Caco-2 (cell line): ENCODE measurements around the gene IMMP2L. TPM values are rescaled to one million over a fixed set of nuclear protein-coding genes. Genes with fewer than 3 reads are reported as not detected.

Experiments
- BruUV-seq: library from RNA; stranded (reverse); fragments of 400-500 nt; replicated peaks from 2 replicates; lab custom pipeline; 2021; lab: Mats Ljungman, UMichigan
- CTCF ChIA-PET: fragments of 300-600 bp; sonication (Branson Sonifier 250); formaldehyde crosslinking; loops from one replicate; lab custom pipeline; 2022; ENCODE audit warnings: antibody characterized with exemption; lab: Charles Lee
- POLR2A ChIA-PET: fragments of 300-600 bp; sonication (Branson Sonifier 250); formaldehyde crosslinking; loops from one replicate; lab custom pipeline; 2022; ENCODE audit warnings: antibody characterized with exemption; lab: Charles Lee
- DNase-seq, 2 experiments: peaks; one replicate each; pipeline versions ENCODE4 v3.0.0 to v3.0.0-alpha.2; 2020 to 2022
- H3K27me3 ChIP-seq: replicated peaks from 2 replicates; pipeline ENCODE4 v1.6.0; 2011; ENCODE audit warnings: low read length; ENCODE audit not compliant: control insufficient read depth, insufficient read depth
- H3K36me3 ChIP-seq: 2 replicates; pipeline ENCODE4 v1.5.1; 2011; ENCODE audit warnings: low read length; ENCODE audit not compliant: control insufficient read depth, insufficient read depth
- H3K4me1 ChIP-seq: fragments of 250-450 bp; sonication (Bioruptor Pico); 2 replicates; pipeline ENCODE4 v1.5.1; 2020; ENCODE audit warnings: mild to moderate bottlenecking
- H3K4me3 ChIP-seq: 2 replicates; pipeline ENCODE4 v1.5.1; 2011; ENCODE audit warnings: low read depth, mild to moderate bottlenecking, control low read depth, low read length
- H3K9me3 ChIP-seq: fragments of 250-450 bp; sonication (Bioruptor Pico); 2 replicates; pipeline ENCODE4 v1.5.1; 2020; ENCODE audit warnings: mild to moderate bottlenecking, moderate library complexity
- H3K27ac Mint-ChIP-seq: one replicate; pipeline ENCODE4 v1.8.0; 2022; ENCODE audit warnings: mixed read lengths; ENCODE audit not compliant: unreplicated experiment
- H3K27me3 Mint-ChIP-seq: one replicate; pipeline ENCODE4 v1.8.0; 2022; ENCODE audit warnings: mixed read lengths; ENCODE audit not compliant: insufficient read depth, unreplicated experiment
- H3K36me3 Mint-ChIP-seq: one replicate; pipeline ENCODE4 v1.8.0; 2022; ENCODE audit warnings: mild to moderate bottlenecking, mixed read lengths; ENCODE audit not compliant: insufficient read depth, unreplicated experiment
- H3K4me1 Mint-ChIP-seq: one replicate; pipeline ENCODE4 v1.8.0; 2022; ENCODE audit warnings: low read depth, mixed read lengths; ENCODE audit not compliant: unreplicated experiment
- H3K4me3 Mint-ChIP-seq: one replicate; pipeline ENCODE4 v1.8.0; 2022; ENCODE audit warnings: mild to moderate bottlenecking, moderate library complexity, mixed read lengths; ENCODE audit not compliant: unreplicated experiment
- H3K9me3 Mint-ChIP-seq: one replicate; pipeline ENCODE4 v1.8.0; 2022; ENCODE audit warnings: mixed read lengths; ENCODE audit not compliant: unreplicated experiment
- CTCF ChIP-seq, 2 experiments: fragments of 200-600 bp in 1 of 2; IDR thresholded peaks; 1 replicate in 1 of 2; 2 replicates in 1 of 2; pipeline versions ENCODE4 v1.5.1 to v1.8.0; 2011 to 2022; ENCODE audit warnings: antibody characterized with exemption in 1 of 2, control low read depth in 1 of 2, inconsistent platforms in 1 of 2, low read depth in 1 of 2, low read length in 1 of 2, mild to moderate bottlenecking in 1 of 2, moderate library complexity in 1 of 2; ENCODE audit not compliant: insufficient read depth in 1 of 2, severe bottlenecking in 1 of 2, unreplicated experiment in 1 of 2
- intact Hi-C: fragments of 100-400 bp; cut with micrococcal nuclease; formaldehyde crosslinking; loops from one replicate; pipeline ENCODE4 v1.10.0; 2022; ENCODE audit not compliant: unreplicated experiment
- total RNA-seq: library from RNA; stranded (reverse); gene quantifications from 2 replicates; pipeline ENCODE4 v1.2.3, GENCODE V29; 2022

Gene IMMP2L
- total RNA-seq, 1 experiment from 2014 or later, result 9.5 TPM

- no TSS peak for BruUV-seq
- DNase-seq, result no peak
- H3K4me1 ChIP-seq, result no peaks in the 10 kb centered on the region
- Mint-ChIP-seq H3K4me3 (no peak overlapping the region), H3K27me3 (no peaks in the 10 kb centered on the region), H3K36me3 (no peaks in the 10 kb centered on the region), H3K27ac (no peak overlapping the region), H3K9me3 (no peaks in the 10 kb centered on the region), H3K4me1 (no peaks in the 10 kb centered on the region)
- no peaks in the 10 kb centered on the region for H3K36me3 ChIP-seq
- ChIA-PET POLR2A (no interaction called here), CTCF (no interaction called here)
- intact Hi-C loops, result no loop called here
- no peaks in the 10 kb centered on the region for H3K27me3 ChIP-seq
- no peak overlapping the region for H3K4me3 ChIP-seq
- H3K9me3 ChIP-seq, result no peaks in the 10 kb centered on the region; the same call in 1 of the 2 replicates
- no peak for TF ChIP-seq CTCF (IDR thresholded peaks at IDR 0.05; ENCODE audit: insufficient read depth in 1 of 2, low read depth in 1 of 2, low read length in 1 of 2, severe bottlenecking in 1 of 2, unreplicated experiment in 1 of 2)
These were observed 321.9 kb downstream of the IMMP2L start for GRCh38 chr7:111240371-111240770.

GRCh38 chr7:111239437-111239836 lies 322.9 kb downstream of the IMMP2L start:
- no peak for DNase-seq
- H3K4me1 ChIP-seq, result no peaks in the 10 kb centered on the region
- no peaks in the 10 kb centered on the region for H3K27me3 ChIP-seq
- no peaks in the 10 kb centered on the region for H3K9me3 Mint-ChIP-seq
- no peaks in the 10 kb centered on the region for H3K36me3 Mint-ChIP-seq
- H3K36me3 ChIP-seq, result no peaks in the 10 kb centered on the region
- H3K27me3 Mint-ChIP-seq, result no peaks in the 10 kb centered on the region
- ChIA-PET POLR2A (no interaction called here), CTCF (no interaction called here)
- no peak overlapping the region for H3K4me3 Mint-ChIP-seq
- no peaks in the 10 kb centered on the region for H3K4me1 Mint-ChIP-seq
- intact Hi-C loops, result no loop called here
- BruUV-seq, result no TSS peak
- H3K9me3 ChIP-seq, result no peaks in the 10 kb centered on the region; the same call in 1 of the 2 replicates
- TF ChIP-seq CTCF (IDR thresholded peaks at IDR 0.05; ENCODE audit: insufficient read depth in 1 of 2, low read depth in 1 of 2, low read length in 1 of 2, severe bottlenecking in 1 of 2, unreplicated experiment in 1 of 2), result no peak
- no peak overlapping the region for H3K4me3 ChIP-seq
- H3K27ac Mint-ChIP-seq, result no peak overlapping the region

- TF ChIP-seq CTCF (IDR thresholded peaks at IDR 0.05; ENCODE audit: insufficient read depth in 1 of 2, low read depth in 1 of 2, low read length in 1 of 2, severe bottlenecking in 1 of 2, unreplicated experiment in 1 of 2), result no peak
- Histone ChIP-seq H3K4me1 (no peaks in the 10 kb centered on the region), H3K27me3 (no peaks in the 10 kb centered on the region), H3K36me3 (no peaks in the 10 kb centered on the region), H3K4me3 (no peak overlapping the region), H3K9me3 (no peaks in the 10 kb centered on the region; the same call in 1 of the 2 replicates)
- DNase-seq, result no peak
- BruUV-seq, result no TSS peak
- ChIA-PET POLR2A (no interaction called here), CTCF (no interaction called here)
- H3K4me1 Mint-ChIP-seq, result no peaks in the 10 kb centered on the region
- no peaks in the 10 kb centered on the region for H3K9me3 Mint-ChIP-seq
- intact Hi-C loops, result no loop called here
- H3K36me3 Mint-ChIP-seq, result no peaks in the 10 kb centered on the region
- H3K27ac Mint-ChIP-seq, result no peak overlapping the region
- no peak overlapping the region for H3K4me3 Mint-ChIP-seq
- no peaks in the 10 kb centered on the region for H3K27me3 Mint-ChIP-seq
These were observed 323.4 kb downstream of the IMMP2L start for GRCh38 chr7:111238886-111239285.
